ENCODE data around the gene PLEKHG3.

- TF ChIP-seq POLR2A (IDR thresholded peaks at IDR 0.05; ENCODE audit: low read depth, low read length) (no peak), CTCF (conservative IDR thresholded peaks at IDR 0.05; ENCODE audit: low read depth, low read length) (no peak), RAD21 (IDR thresholded peaks at IDR 0.05; ENCODE audit: low read length) (no peak), CEBPB (IDR thresholded peaks at IDR 0.05; ENCODE audit: low read depth, low read length) (peak; percentile 28; the same call in 1 of the 2 replicates), BHLHE40 (IDR thresholded peaks at IDR 0.05; ENCODE audit: low read depth, low read length) (no peak), MXI1 (IDR thresholded peaks at IDR 0.05; ENCODE audit: borderline replicate concordance, low read depth, low read length) (no peak), RCOR1 (IDR thresholded peaks at IDR 0.05; ENCODE audit: insufficient replicate concordance, low read length) (no peak), MAFK (IDR thresholded peaks at IDR 0.05; ENCODE audit: low read depth, low read length) (no peak), USF2 (IDR thresholded peaks at IDR 0.05; ENCODE audit: low read depth, low read length) (no peak), RFX5 (IDR thresholded peaks at IDR 0.05; ENCODE audit: low read depth, low read length) (no peak), FOS (IDR thresholded peaks at IDR 0.05; ENCODE audit: low read depth, low read length) (no peak), SMC3 (IDR thresholded peaks at IDR 0.05; ENCODE audit: low read depth, low read length) (no peak), CHD1 (IDR thresholded peaks at IDR 0.05; ENCODE audit: low read depth, low read length) (no peak)
Observed at GRCh38 chr14:64729386-64730060, 25.3 kb downstream of the PLEKHG3 start.
